B cell (primary cell): ENCODE measurements around the gene KRTAP10-7. TPM values are rescaled to one million over a fixed set of nuclear protein-coding genes. Genes with fewer than 3 reads are reported as not detected.

ENCODE experiments used
- ATAC-seq: fragments of 200-7000 bp; cut with Tn5 transposase; one replicate; pipeline ENCODE4 v1.10.0; 2021; ENCODE audit warnings: low read depth, mild to moderate bottlenecking, moderate number of reproducible peaks, moderate library complexity
- CTCF ChIA-PET: fragments of 350-600 bp; sonication (Branson Sonifier 250); formaldehyde crosslinking; loops from one replicate; lab custom pipeline; 2021; ENCODE audit warnings: antibody characterized with exemption, inconsistent platforms; lab: Charles Lee
- POLR2A ChIA-PET: fragments of 350-600 bp; sonication (Branson Sonifier 250); formaldehyde crosslinking; loops from one replicate; lab custom pipeline; 2021; ENCODE audit warnings: antibody characterized with exemption; lab: Charles Lee
- DNase-seq: peaks from one replicate; pipeline ENCODE4 v3.0.0; 2013
- H2AFZ ChIP-seq: 2 replicates; pipeline ENCODE4 v1.6.1; 2012; ENCODE audit warnings: mild to moderate bottlenecking, low read depth, low read length; ENCODE audit not compliant: insufficient read depth, poor library complexity, severe bottlenecking
- H3K27ac ChIP-seq, 2 donors: 1 replicate in 1 of 2; 2 replicates in 1 of 2; pipeline ENCODE4 v1.5.1; 2012 to 2013; ENCODE audit warnings: low read length in 2 of 2, mild to moderate bottlenecking in 2 of 2, moderate library complexity in 1 of 2
- H3K27me3 ChIP-seq, 4 experiments: fragments of 200-600 bp in 1 of 4; sonication (generic) in 1 of 4; replicated peaks in 1 of 4; 1 replicate in 2 of 4; 2 replicates in 2 of 4; pipeline versions ENCODE4 v1.6.1 to v1.7.0; 2013 to 2016; ENCODE audit warnings: low read length in 3 of 4, mild to moderate bottlenecking in 2 of 4, mixed read lengths in 1 of 4, moderate library complexity in 1 of 4; ENCODE audit not compliant: insufficient read depth in 4 of 4, control insufficient read depth in 3 of 4; ENCODE audit errors: control extremely low read depth in 1 of 4
- H3K36me3 ChIP-seq, 2 experiments: replicated peaks in 1 of 2; 1 replicate in 1 of 2; 2 replicates in 1 of 2; pipeline versions ENCODE4 v1.6.1 to v1.7.1; 2013; ENCODE audit warnings: low read length in 1 of 2; ENCODE audit not compliant: insufficient read depth in 2 of 2, control insufficient read depth in 1 of 2; ENCODE audit errors: control extremely low read depth in 1 of 2, extremely low read depth in 1 of 2
- H3K4me1 ChIP-seq, 2 donors: fragments of 200-600 bp in 1 of 2; sonication (generic) in 1 of 2; 1 replicate in 1 of 2; 2 replicates in 1 of 2; pipeline versions ENCODE4 v1.5.1 to v1.6.1; 2013 to 2017; ENCODE audit warnings: low read length in 2 of 2; ENCODE audit not compliant: control insufficient read depth in 2 of 2, insufficient read depth in 2 of 2
- H3K4me2 ChIP-seq: replicated peaks from 2 replicates; pipeline ENCODE3; 2012; ENCODE audit warnings: mild to moderate bottlenecking, low read depth, low read length; ENCODE audit not compliant: poor library complexity, severe bottlenecking
- H3K4me3 ChIP-seq, 5 experiments: fragments of 200-600 bp in 1 of 5; sonication (generic) in 1 of 5; 1 replicate in 3 of 5; 2 replicates in 2 of 5; pipeline versions ENCODE4 v1.5.1 to v1.7.0; 2011 to 2016; ENCODE audit warnings: low read length in 4 of 5, mild to moderate bottlenecking in 4 of 5, low read depth in 2 of 5, control low read depth in 1 of 5, moderate library complexity in 1 of 5; ENCODE audit not compliant: insufficient read depth in 1 of 5; ENCODE audit errors: control extremely low read depth in 1 of 5, extremely low read depth in 1 of 5
- H3K79me2 ChIP-seq: fragments of 200-600 bp; sonication (generic); one replicate; pipeline ENCODE4 v1.6.0; 2016; ENCODE audit warnings: low read length; ENCODE audit not compliant: control insufficient read depth, insufficient read depth
- H3K9ac ChIP-seq: fragments of 200-600 bp; sonication (generic); 2 replicates; pipeline ENCODE4 v1.6.1; 2017; ENCODE audit warnings: mild to moderate bottlenecking, low read length, moderate library complexity
- H3K9me3 ChIP-seq, 3 donors: one replicate each; pipeline versions ENCODE4 v1.6.1 to v1.7.1; 2013; ENCODE audit warnings: low read length in 2 of 3; ENCODE audit not compliant: control insufficient read depth in 2 of 3, insufficient read depth in 1 of 3; ENCODE audit errors: control extremely low read depth in 1 of 3
- H4K20me1 ChIP-seq: 2 replicates; pipeline ENCODE4 v1.6.0; 2012; ENCODE audit warnings: mild to moderate bottlenecking, low read length; ENCODE audit not compliant: insufficient read depth, control insufficient read depth, poor library complexity, severe bottlenecking
- H3K27ac Mint-ChIP-seq: one replicate; pipeline ENCODE4 v1.8.0; 2021; ENCODE audit warnings: mixed read lengths
- H3K27me3 Mint-ChIP-seq: one replicate; pipeline ENCODE4 v1.8.0; 2021; ENCODE audit warnings: mixed read lengths
- H3K4me1 Mint-ChIP-seq: one replicate; pipeline ENCODE4 v1.8.0; 2021; ENCODE audit warnings: mixed read lengths
- H3K4me3 Mint-ChIP-seq: one replicate; pipeline ENCODE4 v1.8.0; 2021; ENCODE audit warnings: mixed read lengths
- H3K9me3 Mint-ChIP-seq: one replicate; pipeline ENCODE4 v1.8.0; 2022; ENCODE audit warnings: mixed read lengths; ENCODE audit not compliant: insufficient read depth
- CTCF ChIP-seq: fragments of 200-600 bp; IDR thresholded peaks from one replicate; pipeline ENCODE4 v1.8.0; 2022; ENCODE audit warnings: antibody characterized with exemption, mild to moderate bottlenecking
- EZH2 ChIP-seq: IDR thresholded peaks from 2 replicates; pipeline ENCODE4 v1.6.1; 2012; ENCODE audit warnings: borderline replicate concordance, low read depth, mild to moderate bottlenecking, moderate library complexity, low read length; ENCODE audit not compliant: insufficient read depth, poor library complexity, severe bottlenecking
- WGBS: methylation state at CpG from one replicate; pipeline ENCODE4 v1.1.5; 2013; ENCODE audit warnings: missing lambda C conversion rate; ENCODE audit not compliant: insufficient coverage; 5-methylcytosine and 5-hydroxymethylcytosine counted together
- intact Hi-C: fragments of 100-400 bp; cut with micrococcal nuclease; formaldehyde crosslinking; loops from one replicate; pipeline ENCODE4 v1.10.0; 2022
- polyA plus RNA-seq: library from polyadenylated mRNA; depleted of rRNA; stranded (reverse); fragments of >200 nt; gene quantifications from 2 replicates; pipeline ENCODE4 v1.2.3, GENCODE V29; 2012
- total RNA-seq, 2 donors: library from RNA; stranded (reverse); fragments of 120-200 nt in 1 of 2; gene quantifications; 1 replicate in 1 of 2; 2 replicates in 1 of 2; pipeline versions ENCODE4 v1.2.3 to v1.2.4, GENCODE V29; 2013 to 2022

The KRTAP10-7 gene
- total and polyA plus RNA-seq, 2 donors (not counting 1 experiment from before 2014, with no cell fraction given), result not detected

- intact Hi-C loops, result no loop called here
- no peak for DNase-seq
- no peak overlapping the region for H3K4me3 ChIP-seq
- H3K4me1 ChIP-seq, result no peaks in the 10 kb centered on the region
- no peak overlapping the region for H3K27ac ChIP-seq
- no peak overlapping the region for H3K9ac ChIP-seq
- H2AFZ ChIP-seq, result no peak overlapping the region
- H3K36me3 ChIP-seq, result no peaks in the 10 kb centered on the region
- TF ChIP-seq EZH2 (no peak), CTCF (no peak)
- ChIA-PET POLR2A (no interaction called here), CTCF (no interaction called here)
- H3K4me2 ChIP-seq, result no peak overlapping the region
- H3K9me3 Mint-ChIP-seq, result peaks cover 4% of the 10 kb centered on the region
- no peak overlapping the region for H3K27ac Mint-ChIP-seq
- H3K27me3 ChIP-seq, result peaks cover 0 to 18% (median 0%) of the 10 kb centered on the region in 4 experiments
- no peaks in the 10 kb centered on the region for H4K20me1 ChIP-seq
- H3K79me2 ChIP-seq, result no peaks in the 10 kb centered on the region
- peaks cover 29% of the 10 kb centered on the region for H3K27me3 Mint-ChIP-seq
- no peaks in the 10 kb centered on the region for H3K4me1 Mint-ChIP-seq
- ATAC-seq, result no peak
- 91% methylated on average over 12 of the region's 12 CpGs for WGBS
- H3K9me3 ChIP-seq, result peaks cover 0 to 26% (median 12%) of the 10 kb centered on the region in 3 donors
- H3K4me3 Mint-ChIP-seq, result no peak overlapping the region
Measured at GRCh38 chr21:44639331-44639655, 38.9 kb downstream of the KRTAP10-7 start.

- ChIA-PET CTCF (no interaction called here), POLR2A (no interaction called here)
- Histone ChIP-seq H3K4me2 (no peak overlapping the region), H3K9me3 (peaks cover 0 to 32% (median 12%) of the 10 kb centered on the region in 3 donors), H4K20me1 (no peaks in the 10 kb centered on the region), H3K4me1 (no peaks in the 10 kb centered on the region), H3K4me3 (no peak overlapping the region), H2AFZ (no peak overlapping the region), H3K79me2 (no peaks in the 10 kb centered on the region), H3K27ac (no peak overlapping the region), H3K9ac (no peak overlapping the region), H3K36me3 (no peaks in the 10 kb centered on the region), H3K27me3 (peaks cover 0 to 18% (median 0%) of the 10 kb centered on the region in 4 experiments)
- TF ChIP-seq EZH2 (no peak), CTCF (no peak)
- Mint-ChIP-seq H3K27me3 (peaks cover 22% of the 10 kb centered on the region), H3K4me1 (no peaks in the 10 kb centered on the region), H3K9me3 (peaks cover 11% of the 10 kb centered on the region), H3K4me3 (no peak overlapping the region), H3K27ac (no peak overlapping the region)
- intact Hi-C loops, result no loop called here
- WGBS, result 83% methylated on average over 5 of the region's 5 CpGs
- ATAC-seq, result no peak
- no peak for DNase-seq
Measured at GRCh38 chr21:44640761-44641160, 40.4 kb downstream of the KRTAP10-7 start.
